ENCODE data around the gene AP3D1. TPM values are rescaled to one million over a fixed set of nuclear protein-coding genes. Genes with fewer than 3 reads are reported as not detected.
"Not testable (repeated sequence)": the region's sequence is repeated elsewhere in the genome, so short reads cannot be mapped to it uniquely, and the experiment has no call there.

The AP3D1 gene
- total RNA-seq = 26.2 TPM

GRCh38 chr19:2151339-2152229 is at the start of gene AP3D1:
AP3D1 (minus strand) TSS chr19:2151566; CDS start chr19:2151334, 232 bp downstream.
- H3K27me3 ChIP-seq (ENCODE audit: insufficient read depth, low read length) = no peaks in the 10 kb centered on the region
- peak within 1 kb of the TSS; percentile 85 for H3K4me3 ChIP-seq (ENCODE audit: low read length)
- no peaks in the 10 kb centered on the region for H3K9me3 ChIP-seq (ENCODE audit: low read depth, low read length)
- H3K4me1 ChIP-seq (ENCODE audit: insufficient read depth, low read length) = peaks cover 42% of the 10 kb centered on the region

GRCh38 chr19:2200624-2201294 is 49.4 kb upstream of the AP3D1 start:
- H3K9me3 ChIP-seq (ENCODE audit: low read depth, low read length); H3K27me3 ChIP-seq (ENCODE audit: insufficient read depth, low read length); H3K4me3 ChIP-seq (ENCODE audit: low read length); H3K4me1 ChIP-seq (ENCODE audit: insufficient read depth, low read length): not testable (repeated sequence)

GRCh38 chr19:2199861-2200623 is 48.7 kb upstream of the AP3D1 start:
- no peaks in the 10 kb centered on the region for H3K9me3 ChIP-seq (ENCODE audit: low read depth, low read length)
- no peak overlapping the region for H3K4me3 ChIP-seq (ENCODE audit: low read length)
- no peaks in the 10 kb centered on the region for H3K27me3 ChIP-seq (ENCODE audit: insufficient read depth, low read length)
- no peaks in the 10 kb centered on the region for H3K4me1 ChIP-seq (ENCODE audit: insufficient read depth, low read length)

- no peaks in the 10 kb centered on the region for H3K4me1 ChIP-seq (ENCODE audit: insufficient read depth, low read length)
- H3K27me3 ChIP-seq (ENCODE audit: insufficient read depth, low read length) = no peaks in the 10 kb centered on the region
- H3K4me3 ChIP-seq (ENCODE audit: low read length) = no peak overlapping the region
- H3K9me3 ChIP-seq (ENCODE audit: low read depth, low read length) = no peaks in the 10 kb centered on the region
These were observed 47.8 kb upstream of the AP3D1 start for GRCh38 chr19:2199215-2199614.

- no peaks in the 10 kb centered on the region for H3K27me3 ChIP-seq (ENCODE audit: insufficient read depth, low read length)
- H3K9me3 ChIP-seq (ENCODE audit: low read depth, low read length) = no peaks in the 10 kb centered on the region
- H3K4me3 ChIP-seq (ENCODE audit: low read length) = no peak overlapping the region
- no peaks in the 10 kb centered on the region for H3K4me1 ChIP-seq (ENCODE audit: insufficient read depth, low read length)
These were observed 47.0 kb upstream of the AP3D1 start for GRCh38 chr19:2198317-2198716.

GRCh38 chr19:2197270-2197669 is 45.9 kb upstream of the AP3D1 start:
- H3K4me3 ChIP-seq (ENCODE audit: low read length) = no peak overlapping the region
- H3K4me1 ChIP-seq (ENCODE audit: insufficient read depth, low read length) = no peaks in the 10 kb centered on the region
- H3K9me3 ChIP-seq (ENCODE audit: low read depth, low read length) = no peaks in the 10 kb centered on the region
- H3K27me3 ChIP-seq (ENCODE audit: insufficient read depth, low read length) = no peaks in the 10 kb centered on the region

GRCh38 chr19:2195914-2196313 is 44.5 kb upstream of the AP3D1 start:
- H3K4me1 ChIP-seq (ENCODE audit: insufficient read depth, low read length) = no peaks in the 10 kb centered on the region
- no peaks in the 10 kb centered on the region for H3K27me3 ChIP-seq (ENCODE audit: insufficient read depth, low read length)
- no peak overlapping the region for H3K4me3 ChIP-seq (ENCODE audit: low read length)
- no peaks in the 10 kb centered on the region for H3K9me3 ChIP-seq (ENCODE audit: low read depth, low read length)

GRCh38 chr19:2195361-2195760 is 44.0 kb upstream of the AP3D1 start:
- H3K4me3 ChIP-seq (ENCODE audit: low read length) = no peak overlapping the region
- H3K4me1 ChIP-seq (ENCODE audit: insufficient read depth, low read length) = no peaks in the 10 kb centered on the region
- H3K9me3 ChIP-seq (ENCODE audit: low read depth, low read length) = no peaks in the 10 kb centered on the region
- no peaks in the 10 kb centered on the region for H3K27me3 ChIP-seq (ENCODE audit: insufficient read depth, low read length)

GRCh38 chr19:2194513-2195078 is 43.2 kb upstream of the AP3D1 start:
- Histone ChIP-seq H3K4me3 (ENCODE audit: low read length) (no peak overlapping the region), H3K4me1 (ENCODE audit: insufficient read depth, low read length) (no peaks in the 10 kb centered on the region), H3K9me3 (ENCODE audit: low read depth, low read length) (no peaks in the 10 kb centered on the region), H3K27me3 (ENCODE audit: insufficient read depth, low read length) (no peaks in the 10 kb centered on the region)

- Histone ChIP-seq H3K4me1 (ENCODE audit: insufficient read depth, low read length) (peaks cover 6% of the 10 kb centered on the region), H3K4me3 (ENCODE audit: low read length) (no peak overlapping the region)
These were observed 42.4 kb upstream of the AP3D1 start for GRCh38 chr19:2193807-2194206.

GRCh38 chr19:2192862-2193261 is 41.5 kb upstream of the AP3D1 start:
- Histone ChIP-seq H3K4me3 (ENCODE audit: low read length) (no peak overlapping the region), H3K9me3 (ENCODE audit: low read depth, low read length) (no peaks in the 10 kb centered on the region), H3K27me3 (ENCODE audit: insufficient read depth, low read length) (no peaks in the 10 kb centered on the region), H3K4me1 (ENCODE audit: insufficient read depth, low read length) (peaks cover 14% of the 10 kb centered on the region)

More at GRCh38 chr19:2193807-2194206, 42.4 kb upstream of the AP3D1 start:
- Histone ChIP-seq H3K27me3 (ENCODE audit: insufficient read depth, low read length) (no peaks in the 10 kb centered on the region), H3K9me3 (ENCODE audit: low read depth, low read length) (no peaks in the 10 kb centered on the region)

- no peaks in the 10 kb centered on the region for H3K27me3 ChIP-seq (ENCODE audit: insufficient read depth, low read length)
- no peaks in the 10 kb centered on the region for H3K9me3 ChIP-seq (ENCODE audit: low read depth, low read length)
- H3K4me3 ChIP-seq (ENCODE audit: low read length) = no peak overlapping the region
- H3K4me1 ChIP-seq (ENCODE audit: insufficient read depth, low read length) = peaks cover 23% of the 10 kb centered on the region
These were observed 40.3 kb upstream of the AP3D1 start for GRCh38 chr19:2191456-2192310.

GRCh38 chr19:2190848-2191455 is 39.6 kb upstream of the AP3D1 start:
- no peaks in the 10 kb centered on the region for H3K27me3 ChIP-seq (ENCODE audit: insufficient read depth, low read length)
- no peaks in the 10 kb centered on the region for H3K9me3 ChIP-seq (ENCODE audit: low read depth, low read length)
- no peak overlapping the region for H3K4me3 ChIP-seq (ENCODE audit: low read length)
- H3K4me1 ChIP-seq (ENCODE audit: insufficient read depth, low read length) = peaks cover 23% of the 10 kb centered on the region

- H3K9me3 ChIP-seq (ENCODE audit: low read depth, low read length) = no peaks in the 10 kb centered on the region
- no peak overlapping the region for H3K4me3 ChIP-seq (ENCODE audit: low read length)
- H3K27me3 ChIP-seq (ENCODE audit: insufficient read depth, low read length) = no peaks in the 10 kb centered on the region
- H3K4me1 ChIP-seq (ENCODE audit: insufficient read depth, low read length) = peaks cover 23% of the 10 kb centered on the region
These were observed 38.5 kb upstream of the AP3D1 start for GRCh38 chr19:2189880-2190279.

Measured in mononuclear cell (primary cell).